Neural cell (in vitro differentiated cells): Measurements from ENCODE around the gene EIF4A3.

Source experiments
- CTCF ChIP-seq: fragments of 450-650 bp; IDR thresholded peaks from 2 replicates; pipeline ENCODE4 v1.5.1; 2014; ENCODE audit warnings: antibody characterized with exemption, mild to moderate bottlenecking, moderate library complexity; ENCODE audit not compliant: poor library complexity, severe bottlenecking
- EP300 ChIP-seq: fragments of 450-650 bp; conservative IDR thresholded peaks from 2 replicates; pipeline ENCODE4 v1.6.1; 2014; ENCODE audit warnings: antibody characterized with exemption, mild to moderate bottlenecking, moderate library complexity; ENCODE audit not compliant: poor library complexity, severe bottlenecking
- EZH2 ChIP-seq: fragments of 200-600, 300-800 bp; shearing (Covaris generic), sonication (generic); IDR thresholded peaks from 2 replicates; pipeline ENCODE4 v1.6.1; 2014; ENCODE audit warnings: antibody characterized with exemption, low read length, borderline replicate concordance, mild to moderate bottlenecking; ENCODE audit not compliant: insufficient read depth, poor library complexity, severe bottlenecking
- MXI1 ChIP-seq: fragments of 450-650 bp; conservative IDR thresholded peaks from 2 replicates; pipeline ENCODE4 v1.6.1; 2014; ENCODE audit warnings: antibody characterized with exemption, mild to moderate bottlenecking; ENCODE audit not compliant: poor library complexity, severe bottlenecking
- RAD21 ChIP-seq: fragments of 450-650 bp; conservative IDR thresholded peaks from 2 replicates; pipeline ENCODE4 v1.6.1; 2014; ENCODE audit warnings: antibody characterized with exemption, mild to moderate bottlenecking, moderate library complexity
- REST ChIP-seq: IDR thresholded peaks from 2 replicates; pipeline ENCODE4 v1.6.1; 2012; ENCODE audit warnings: borderline replicate concordance
- TAF1 ChIP-seq: IDR thresholded peaks from 2 replicates; pipeline ENCODE4 v1.6.1; 2012; ENCODE audit warnings: low read depth

GRCh38 chr17:80099291-80100034 lies 47.5 kb downstream of the EIF4A3 start:
- no peak for TF ChIP-seq CTCF
- no peak for TF ChIP-seq MXI1
- no peak for TF ChIP-seq REST
- no peak for TF ChIP-seq RAD21
- no peak for TF ChIP-seq EZH2
- TF ChIP-seq TAF1 = no peak
- TF ChIP-seq EP300 = no peak
